Purkinje cell (primary cell): ENCODE results near the gene IMMP1L. TPM values are rescaled to one million over a fixed set of nuclear protein-coding genes. Genes with fewer than 3 reads are reported as not detected.

Experiments
- polyA plus RNA-seq: library from polyadenylated mRNA; unstranded; fragments of >200 nt; fragmentation: Nextera tagmentation; gene quantifications from 2 replicates; pipeline ENCODE4 v1.2.1, GENCODE V29; 2014

The IMMP1L gene
- 238 and 294 TPM in 2 replicates for polyA plus RNA-seq

DNA sequence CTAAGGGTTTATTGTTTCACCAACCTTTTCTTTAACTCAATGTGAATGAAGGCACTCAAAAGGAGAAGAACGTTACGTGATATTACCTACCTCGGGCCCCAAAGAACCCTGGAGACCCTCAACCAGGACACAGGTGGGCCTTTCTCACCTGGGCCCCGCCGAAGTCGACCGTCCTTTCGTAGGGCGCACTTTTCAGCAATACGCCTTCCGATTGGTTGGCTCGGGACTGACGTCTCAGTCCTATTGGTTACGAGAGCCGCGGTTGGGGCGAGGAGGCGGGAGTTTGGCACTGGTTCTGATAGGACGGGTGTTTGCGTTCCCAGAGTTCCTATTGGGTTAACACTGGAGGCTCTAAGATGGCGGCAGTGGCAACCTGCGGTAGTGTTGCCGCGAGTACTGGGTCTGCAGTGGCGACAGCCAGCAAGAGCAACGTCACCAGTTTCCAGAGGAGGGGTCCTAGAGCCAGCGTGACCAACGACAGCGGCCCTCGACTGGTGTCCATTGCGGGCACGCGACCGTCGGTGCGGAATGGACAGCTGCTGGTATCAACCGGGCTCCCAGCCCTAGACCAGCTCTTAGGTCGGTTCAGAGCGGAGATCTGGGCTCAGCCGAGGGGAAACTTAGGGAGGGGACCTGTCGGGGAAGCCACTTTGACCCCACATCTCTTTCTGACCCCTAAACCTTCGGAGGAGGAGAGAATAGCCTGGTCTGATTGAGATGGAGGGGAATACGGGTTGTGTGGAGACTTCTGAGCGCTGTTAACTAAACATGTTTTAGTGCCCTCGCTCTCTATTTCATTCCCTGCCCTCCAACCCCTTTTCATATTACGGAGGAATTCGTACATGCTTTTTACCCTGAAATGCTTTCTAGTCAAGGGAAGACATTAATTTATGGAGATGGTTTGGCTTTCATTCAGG lies at the start of gene IMMP1L, which contains the start of gene ELP4:
IMMP1L (minus strand) TSS at position 194 of the 917 bp plus-strand sequence. CDS start 46,346 bp downstream, outside the sequence.
ELP4 (plus strand) TSS at position 339 of the 917 bp plus-strand sequence; CDS start at position 357, 18 bp downstream.

Other genes with a start within 250 kb of the IMMP1L start
- 0.04 TPM in 1 of 2 replicates, not detected in the other for gene DCDC1, start 139.9 kb downstream of the IMMP1L start, polyA plus RNA-seq
- gene DNAJC24, start 139.8 kb downstream of the IMMP1L start, polyA plus RNA-seq = 46.7 and 47.3 TPM in 2 replicates
- 30.1 and 52.4 TPM in 2 replicates for gene ELP4, start 145 bp upstream of the IMMP1L start, polyA plus RNA-seq